Osteocyte (in vitro differentiated cells): ENCODE data around the gene BHLHE40. TPM values are rescaled to one million over a fixed set of nuclear protein-coding genes. Genes with fewer than 3 reads are reported as not detected.

ENCODE experiments used
- DNase-seq: peaks from one replicate; pipeline ENCODE4 v3.0.0; 2021; ENCODE audit warnings: mixed read lengths; ENCODE audit not compliant: unreplicated experiment; ENCODE audit errors: extremely low spot score
- H3K27ac Mint-ChIP-seq: one replicate; pipeline ENCODE4 v1.8.0; 2021; ENCODE audit warnings: mild to moderate bottlenecking, mixed read lengths; ENCODE audit not compliant: unreplicated experiment
- H3K27me3 Mint-ChIP-seq: one replicate; pipeline ENCODE4 v1.8.0; 2021; ENCODE audit warnings: mixed read lengths; ENCODE audit not compliant: unreplicated experiment
- H3K36me3 Mint-ChIP-seq: one replicate; pipeline ENCODE4 v1.8.0; 2021; ENCODE audit warnings: mixed read lengths; ENCODE audit not compliant: unreplicated experiment
- H3K4me1 Mint-ChIP-seq: one replicate; pipeline ENCODE4 v1.8.0; 2021; ENCODE audit warnings: mixed read lengths; ENCODE audit not compliant: unreplicated experiment
- H3K4me3 Mint-ChIP-seq: one replicate; pipeline ENCODE4 v1.8.0; 2021; ENCODE audit warnings: mild to moderate bottlenecking, moderate library complexity, mixed read lengths; ENCODE audit not compliant: unreplicated experiment
- H3K9me3 Mint-ChIP-seq: one replicate; pipeline ENCODE4 v1.8.0; 2021; ENCODE audit warnings: mixed read lengths; ENCODE audit not compliant: unreplicated experiment
- CTCF ChIP-seq: fragments of 200-600 bp; sonication (generic); IDR thresholded peaks from 2 replicates; pipeline ENCODE4 v1.5.0; 2021; ENCODE audit warnings: antibody characterized with exemption, mild to moderate bottlenecking, moderate library complexity
- long read RNA-seq: library from polyadenylated mRNA; unstranded; transcript quantifications from one replicate; pipeline ENCODE4 v2.0.0, GENCODE V29; 2021
- total RNA-seq: library from RNA; stranded (reverse); gene quantifications from 2 replicates; pipeline ENCODE4 v1.2.1, GENCODE V29; 2021

The BHLHE40 gene
- total RNA-seq: 34.1 TPM in 2 replicates
- long read RNA-seq, transcript BHLHE40-201 (5 exons, 3,473 nt): major isoform, 82 of 103 reads
- long read RNA-seq, partial matches to known transcripts: 3 of 103 reads
- long read RNA-seq, other reads (novel, unspliced or antisense): 17 of 103 reads

GRCh38 chr3:4979428-4980228, at the start of gene BHLHE40:
BHLHE40 (plus strand) TSS chr3:4979437; CDS start chr3:4979719, 282 bp downstream.
- H3K9me3 Mint-ChIP-seq: no peaks in the 10 kb centered on the region
- DNase-seq: no peak
- peaks cover 59% of the 10 kb centered on the region for H3K4me1 Mint-ChIP-seq
- no peaks in the 10 kb centered on the region for H3K27me3 Mint-ChIP-seq
- H3K4me3 Mint-ChIP-seq: peak within 1 kb of the TSS; percentile 92
- TF ChIP-seq CTCF: no peak
- peak within 1 kb of the TSS; percentile 98 for H3K27ac Mint-ChIP-seq
- peaks cover 29% of the 10 kb centered on the region for H3K36me3 Mint-ChIP-seq

GRCh38 chr3:4930501-4930900, 48.7 kb upstream of the BHLHE40 start:
- no peak for TF ChIP-seq CTCF
- no peak overlapping the region for H3K27ac Mint-ChIP-seq
- H3K36me3 Mint-ChIP-seq: no peaks in the 10 kb centered on the region
- H3K4me1 Mint-ChIP-seq: peaks cover 3% of the 10 kb centered on the region
- H3K4me3 Mint-ChIP-seq: no peak overlapping the region
- no peaks in the 10 kb centered on the region for H3K27me3 Mint-ChIP-seq
- no peak for DNase-seq
- H3K9me3 Mint-ChIP-seq: no peaks in the 10 kb centered on the region

- Mint-ChIP-seq H3K27ac (no peak overlapping the region), H3K4me1 (peaks cover 4% of the 10 kb centered on the region), H3K36me3 (no peaks in the 10 kb centered on the region), H3K9me3 (no peaks in the 10 kb centered on the region), H3K4me3 (no peak overlapping the region), H3K27me3 (no peaks in the 10 kb centered on the region)
- TF ChIP-seq CTCF: no peak
- no peak for DNase-seq
Observed at GRCh38 chr3:4934050-4934449, 45.2 kb upstream of the BHLHE40 start.

GRCh38 chr3:4935347-4935746, 43.9 kb upstream of the BHLHE40 start:
- H3K36me3 Mint-ChIP-seq: no peaks in the 10 kb centered on the region
- H3K4me3 Mint-ChIP-seq: no peak overlapping the region
- no peak for TF ChIP-seq CTCF
- H3K27me3 Mint-ChIP-seq: no peaks in the 10 kb centered on the region
- H3K4me1 Mint-ChIP-seq: peaks cover 6% of the 10 kb centered on the region
- no peak for DNase-seq
- H3K9me3 Mint-ChIP-seq: no peaks in the 10 kb centered on the region
- H3K27ac Mint-ChIP-seq: no peak overlapping the region

- Mint-ChIP-seq H3K36me3 (no peaks in the 10 kb centered on the region), H3K27ac (no peak overlapping the region), H3K27me3 (no peaks in the 10 kb centered on the region), H3K4me1 (peaks cover 6% of the 10 kb centered on the region), H3K4me3 (no peak overlapping the region), H3K9me3 (no peaks in the 10 kb centered on the region)
- no peak for TF ChIP-seq CTCF
- DNase-seq: no peak
Observed at GRCh38 chr3:4936982-4937614, 42.1 kb upstream of the BHLHE40 start.
